ENCODE measurements around the gene LARGE2.

Gene LARGE2

GRCh38 chr11:45968901-45969300, 46.4 kb downstream of the LARGE2 start:
- no peak for DNase-seq

GRCh38 chr11:45973601-45974000, 51.1 kb downstream of the LARGE2 start:
- no peak for DNase-seq

GRCh38 chr11:45974806-45975205, 52.4 kb downstream of the LARGE2 start:
- DNase-seq = no peak
